Astrocyte of the cerebellum (primary cell): Measurements from ENCODE around the gene RHAG.

Experiments used
- DNase-seq: peaks from one replicate; pipeline ENCODE4 v3.0.0-alpha.2; 2011; ENCODE audit warnings: low read depth
- H3K4me3 ChIP-seq: 2 replicates; pipeline ENCODE4 v1.5.1; 2011; ENCODE audit warnings: mild to moderate bottlenecking, low read depth, low read length, moderate library complexity
- in situ Hi-C: cut with HindIII; loops from 2 replicates; pipeline ENCODE4 v1.10.0; 2017; ENCODE audit warnings: low sequenced_read_pairs
- TF ChIP-seq, protein P1 (sequence below): IDR thresholded peaks from 2 replicates; pipeline ENCODE4 v1.5.1; 2012; ENCODE audit warnings: low read length, low read depth, moderate library complexity, mild to moderate bottlenecking; ENCODE audit errors: missing control alignments

RHAG gene

DNA sequence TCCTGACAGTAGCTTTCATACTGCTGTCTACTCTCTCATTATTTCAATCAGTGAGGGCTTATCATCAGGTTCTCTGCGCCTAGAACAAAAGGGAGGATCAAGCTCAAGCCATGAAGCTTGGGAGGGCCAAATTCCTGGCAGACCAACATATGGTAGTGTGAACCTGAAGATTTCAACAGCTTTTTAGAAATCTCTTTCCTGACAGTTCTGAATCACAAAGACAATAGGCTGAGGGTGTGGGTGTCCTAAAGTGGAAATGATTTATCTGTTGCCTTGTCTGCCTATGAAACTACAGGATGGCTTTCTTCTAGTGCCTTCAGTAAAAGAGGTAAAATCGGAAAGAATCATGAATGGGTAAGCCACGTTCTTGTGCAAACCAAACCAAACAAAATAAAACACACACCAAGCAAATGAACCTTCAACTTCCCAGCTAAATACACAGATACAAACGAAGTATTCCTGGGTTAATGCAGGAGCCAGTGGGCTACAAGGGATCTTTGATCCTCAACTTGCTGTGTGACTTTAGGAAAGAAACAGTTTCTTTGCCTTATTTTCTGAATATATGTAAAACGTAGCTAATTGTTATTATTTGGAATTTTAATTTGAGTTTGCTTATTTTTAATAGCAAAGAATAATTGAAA lies 2.7 kb upstream of the RHAG start:
- TF ChIP-seq, protein P1, sequence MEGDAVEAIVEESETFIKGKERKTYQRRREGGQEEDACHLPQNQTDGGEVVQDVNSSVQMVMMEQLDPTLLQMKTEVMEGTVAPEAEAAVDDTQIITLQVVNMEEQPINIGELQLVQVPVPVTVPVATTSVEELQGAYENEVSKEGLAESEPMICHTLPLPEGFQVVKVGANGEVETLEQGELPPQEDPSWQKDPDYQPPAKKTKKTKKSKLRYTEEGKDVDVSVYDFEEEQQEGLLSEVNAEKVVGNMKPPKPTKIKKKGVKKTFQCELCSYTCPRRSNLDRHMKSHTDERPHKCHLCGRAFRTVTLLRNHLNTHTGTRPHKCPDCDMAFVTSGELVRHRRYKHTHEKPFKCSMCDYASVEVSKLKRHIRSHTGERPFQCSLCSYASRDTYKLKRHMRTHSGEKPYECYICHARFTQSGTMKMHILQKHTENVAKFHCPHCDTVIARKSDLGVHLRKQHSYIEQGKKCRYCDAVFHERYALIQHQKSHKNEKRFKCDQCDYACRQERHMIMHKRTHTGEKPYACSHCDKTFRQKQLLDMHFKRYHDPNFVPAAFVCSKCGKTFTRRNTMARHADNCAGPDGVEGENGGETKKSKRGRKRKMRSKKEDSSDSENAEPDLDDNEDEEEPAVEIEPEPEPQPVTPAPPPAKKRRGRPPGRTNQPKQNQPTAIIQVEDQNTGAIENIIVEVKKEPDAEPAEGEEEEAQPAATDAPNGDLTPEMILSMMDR: no peak
- H3K4me3 ChIP-seq: no peak overlapping the region
- no peak for DNase-seq
- in situ Hi-C loops: no loop called here

DNA sequence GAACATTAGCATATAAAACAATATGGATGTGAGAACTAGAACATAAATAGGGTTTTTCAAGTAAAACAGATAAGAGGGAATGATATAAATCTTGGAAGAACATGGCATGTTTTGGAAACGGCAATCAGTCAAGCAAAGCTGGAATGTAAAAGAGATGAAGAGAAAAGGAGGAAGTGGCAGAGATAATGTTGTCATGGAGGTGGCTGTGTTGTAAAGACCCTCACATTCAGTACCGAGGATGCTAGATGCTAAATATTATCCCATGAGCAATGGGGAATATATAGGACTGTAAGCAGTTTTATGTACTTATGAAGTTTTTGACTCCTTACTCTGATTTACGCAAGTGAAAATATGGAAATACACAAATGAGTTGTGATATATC lies 702 bp upstream of the RHAG start:
- H3K4me3 ChIP-seq: no peak overlapping the region
- TF ChIP-seq, protein P1: no peak
- DNase-seq: no peak
- in situ Hi-C loops: no loop called here

DNA sequence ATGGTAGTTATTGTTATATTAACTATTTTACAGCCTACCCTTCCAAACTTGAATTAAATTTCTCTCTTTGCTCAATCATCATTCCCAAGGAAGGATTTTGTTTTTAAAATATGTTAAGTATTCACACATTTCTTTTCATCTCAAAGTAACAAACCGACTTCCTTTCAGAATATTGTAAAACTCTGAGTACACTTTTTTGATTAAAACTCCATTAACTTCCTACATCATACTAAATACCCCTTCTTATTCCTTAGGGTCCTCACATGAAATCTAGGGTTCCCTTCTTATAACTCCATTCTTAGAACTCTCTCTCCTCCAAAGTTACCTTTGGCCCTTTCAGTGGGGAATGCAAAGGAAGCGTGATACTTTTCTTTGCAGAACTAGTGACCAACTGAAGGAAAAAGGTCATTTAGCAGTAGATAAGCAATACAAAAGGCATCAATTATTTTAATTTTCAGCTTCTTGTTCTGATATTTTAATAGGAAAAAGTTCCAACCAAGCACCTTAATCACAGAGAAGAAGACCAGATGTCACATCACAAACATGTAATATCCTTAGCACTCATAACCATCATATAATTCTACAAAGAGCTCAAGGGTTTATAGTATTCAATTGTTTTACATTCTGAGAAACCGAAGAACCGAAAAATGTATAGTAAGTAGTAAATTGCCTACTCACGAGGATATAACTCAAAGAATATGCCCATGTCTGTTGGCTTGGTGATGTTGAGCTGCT lies 494 bp downstream of the RHAG start:
- no peak overlapping the region for H3K4me3 ChIP-seq
- TF ChIP-seq, protein P1: no peak
- in situ Hi-C loops: no loop called here
- DNase-seq: no peak

DNA sequence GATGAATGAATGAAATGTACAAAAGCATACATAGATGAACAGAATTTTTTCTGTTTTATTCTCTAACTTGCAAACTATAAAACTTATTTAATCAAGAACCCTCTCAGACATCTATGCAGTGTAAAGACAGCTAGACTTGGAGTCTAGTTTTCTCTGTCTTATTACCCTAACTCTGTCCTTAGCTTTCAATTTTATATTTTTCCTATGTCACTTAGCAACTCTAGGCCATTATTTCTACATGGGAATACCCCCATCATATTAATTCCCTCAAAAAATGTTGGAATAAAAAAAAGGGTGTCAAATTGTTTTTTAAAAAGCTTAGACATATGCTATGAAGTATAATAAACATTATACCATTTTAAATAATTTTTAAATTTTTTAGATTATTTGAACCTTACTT lies 1.2 kb downstream of the RHAG start:
- in situ Hi-C loops: no loop called here
- TF ChIP-seq, protein P1: no peak
- no peak overlapping the region for H3K4me3 ChIP-seq
- no peak for DNase-seq

DNA sequence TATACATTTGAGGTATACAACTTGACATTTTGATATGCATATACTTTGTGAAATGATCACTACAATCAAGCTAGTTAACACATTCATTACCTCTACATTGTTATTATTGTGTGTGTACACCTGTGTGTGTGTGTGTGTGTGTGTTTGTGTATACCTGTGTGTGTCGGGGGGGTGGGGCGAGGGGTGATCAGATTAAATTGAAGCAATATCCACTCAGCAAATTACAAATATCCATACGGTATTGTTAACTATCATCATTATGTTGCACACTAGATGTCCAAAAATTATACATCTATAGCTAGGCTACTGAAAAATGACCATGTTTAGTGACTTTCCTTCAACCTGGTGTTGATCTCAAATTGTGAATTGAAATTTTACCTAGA lies 1.8 kb downstream of the RHAG start:
- TF ChIP-seq, protein P1: no peak
- H3K4me3 ChIP-seq: no peak overlapping the region
- no peak for DNase-seq
- in situ Hi-C loops: no loop called here

DNA sequence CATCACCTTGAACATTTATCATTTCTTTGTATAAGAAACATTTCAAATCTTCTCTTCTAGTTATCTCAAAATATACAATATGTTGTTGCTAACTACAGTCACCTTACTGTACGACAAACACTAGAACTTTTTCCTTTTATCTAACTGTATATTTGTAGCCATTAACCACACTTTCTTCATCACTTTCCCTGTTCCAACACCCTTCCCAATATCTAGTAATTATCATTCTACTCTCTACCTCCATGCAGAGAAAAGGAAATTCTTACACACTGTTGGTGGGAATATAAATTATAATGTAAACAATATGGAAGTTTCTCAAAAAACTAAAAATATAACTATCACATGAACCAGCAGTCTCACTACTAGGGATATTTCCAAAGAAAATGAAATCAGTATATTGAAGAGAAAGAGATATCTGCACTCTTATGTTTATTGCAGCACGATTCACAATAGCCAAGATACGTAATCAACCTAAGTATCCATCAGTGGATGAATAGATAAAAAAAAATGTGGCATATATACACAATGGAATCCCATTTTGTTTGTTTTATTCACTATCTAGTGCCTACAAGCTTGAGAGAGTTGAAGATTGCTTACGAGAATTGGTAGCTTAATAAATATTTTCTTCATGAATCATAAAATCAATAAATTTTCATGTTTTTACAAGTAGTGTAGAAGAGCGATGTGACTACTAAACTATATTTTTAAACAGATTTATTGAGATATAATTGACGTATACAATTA lies 2.4 kb downstream of the RHAG start:
- in situ Hi-C loops: no loop called here
- no peak for DNase-seq
- TF ChIP-seq, protein P1: no peak
- no peak overlapping the region for H3K4me3 ChIP-seq
